Measurements from ENCODE around the gene ENHO.

GRCh38 chr9:34526026-34526425, 3.2 kb upstream of the ENHO start:
- TF ChIP-seq CTCF (IDR thresholded peaks at IDR 0.05) (no peak), POLR2A (IDR thresholded peaks at IDR 0.05) (no peak)

Data from thyroid gland (tissue), 4 donors.